Panc1 (cell line): ENCODE measurements around the gene OTOG. TPM values are rescaled to one million over a fixed set of nuclear protein-coding genes. Genes with fewer than 3 reads are reported as not detected.

Experiments used
- ATAC-seq: fragments of 200-7000 bp; cut with Tn5 transposase; 2 replicates; pipeline ENCODE4 v1.9.1; 2020; ENCODE audit warnings: mild to moderate bottlenecking, moderate library complexity
- BruUV-seq: library from RNA; stranded (reverse); fragments of 400-500 nt; replicated peaks from 2 replicates; lab custom pipeline; 2021; lab: Mats Ljungman, UMichigan
- CTCF ChIA-PET: fragments of 300-600 bp; sonication (Branson Sonifier 250); formaldehyde crosslinking; loops from one replicate; lab custom pipeline; 2022; ENCODE audit warnings: antibody characterized with exemption; lab: Charles Lee
- POLR2A ChIA-PET: fragments of 300-600 bp; sonication (Branson Sonifier 250); formaldehyde crosslinking; loops from one replicate; lab custom pipeline; 2022; ENCODE audit warnings: antibody characterized with exemption; lab: Charles Lee
- DNase-seq: peaks from one replicate; pipeline ENCODE4 v3.0.0-alpha.2; 2010; ENCODE audit warnings: low read depth, low spot score
- H3K27ac ChIP-seq: 2 replicates; pipeline ENCODE4 v1.5.1; 2011; ENCODE audit warnings: mild to moderate bottlenecking, low read length, inconsistent platforms
- H3K27me3 ChIP-seq: fragments of 200-500 bp; sonication (Bioruptor generic); 2 replicates; pipeline ENCODE4 v1.6.0; 2014; ENCODE audit warnings: low read length, inconsistent platforms; ENCODE audit not compliant: control insufficient read depth, insufficient read depth
- H3K36me3 ChIP-seq: fragments of 200-500 bp; sonication (Bioruptor generic); 2 replicates; pipeline ENCODE4 v1.5.1; 2014; ENCODE audit warnings: inconsistent platforms, mild to moderate bottlenecking, low read length, moderate library complexity; ENCODE audit not compliant: control insufficient read depth, insufficient read depth
- H3K4me1 ChIP-seq: 2 replicates; pipeline ENCODE4 v1.5.1; 2011; ENCODE audit warnings: inconsistent platforms, mild to moderate bottlenecking, low read length, moderate library complexity; ENCODE audit not compliant: control insufficient read depth, insufficient read depth
- H3K4me3 ChIP-seq, 2 experiments: 2 replicates each; pipeline ENCODE4 v1.5.1; 2011 to 2012; ENCODE audit warnings: low read depth in 2 of 2, low read length in 2 of 2, mild to moderate bottlenecking in 2 of 2, inconsistent platforms in 1 of 2, moderate library complexity in 1 of 2
- H3K9me3 ChIP-seq: fragments of 200-500 bp; sonication (Bioruptor generic); 2 replicates; pipeline ENCODE4 v1.5.1; 2014; ENCODE audit warnings: low read depth, mild to moderate bottlenecking, inconsistent platforms, low read length, moderate library complexity; ENCODE audit not compliant: control insufficient read depth, insufficient read depth
- CTCF ChIP-seq: fragments of 450-650 bp; IDR thresholded peaks from 2 replicates; pipeline ENCODE4 v1.5.1; 2017; ENCODE audit warnings: mild to moderate bottlenecking
- POLR2AphosphoS5 ChIP-seq: IDR thresholded peaks from 2 replicates; pipeline ENCODE4 v1.6.1; 2012; ENCODE audit warnings: mild to moderate bottlenecking, low read depth, low read length, moderate library complexity
- REST ChIP-seq, 2 experiments: IDR thresholded peaks; 2 replicates each; pipeline ENCODE4 v1.6.1; 2011 to 2012; ENCODE audit warnings: low read depth in 2 of 2, control low read depth in 1 of 2, low read length in 1 of 2, mild to moderate bottlenecking in 1 of 2, moderate library complexity in 1 of 2; ENCODE audit not compliant: insufficient read depth in 1 of 2
- SIN3A ChIP-seq: IDR thresholded peaks from 2 replicates; pipeline ENCODE4 v1.6.1; 2012; ENCODE audit warnings: low read depth, mild to moderate bottlenecking, low read length, moderate library complexity, borderline replicate concordance; ENCODE audit not compliant: insufficient read depth
- TCF7L2 ChIP-seq: IDR thresholded peaks from 2 replicates; pipeline ENCODE4 v1.6.1; 2011; ENCODE audit warnings: mild to moderate bottlenecking, low read depth, low read length, inconsistent platforms
- in situ Hi-C: cut with HindIII; loops from 2 replicates; pipeline ENCODE4 v1.10.0; 2016; ENCODE audit warnings: low sequenced_read_pairs, low pct_unique_long_range_greater_than_20kb
- intact Hi-C: fragments of 100-400 bp; cut with micrococcal nuclease; formaldehyde crosslinking; loops from one replicate; pipeline ENCODE4 v1.10.0; 2022; ENCODE audit not compliant: unreplicated experiment
- total RNA-seq: library from RNA; stranded (reverse); gene quantifications from one replicate; pipeline ENCODE4 v1.2.1, GENCODE V29; 2021; ENCODE audit not compliant: unreplicated experiment

Gene OTOG
- total RNA-seq, 1 experiment from 2014 or later: not detected

GRCh38 chr11:17609291-17610084 is 62.4 kb downstream of the OTOG start:
- CTCF ChIA-PET: no interaction called here
- Histone ChIP-seq H3K4me1 (no peaks in the 10 kb centered on the region), H3K27ac (no peak overlapping the region), H3K27me3 (no peaks in the 10 kb centered on the region), H3K9me3 (no peaks in the 10 kb centered on the region), H3K36me3 (no peaks in the 10 kb centered on the region), H3K4me3 (no peak overlapping the region)
- DNase-seq (no peak), ATAC-seq (no peak)
- TF ChIP-seq REST (IDR thresholded peaks at IDR 0.05; ENCODE audit: insufficient read depth in 1 of 2, low read depth in 2 of 2, low read length in 1 of 2) (no peak), CTCF (no peak), POLR2AphosphoS5 (no peak), TCF7L2 (no peak), SIN3A (no peak)
- intact Hi-C loops: no loop called here
- POLR2A ChIA-PET: interaction anchor here (0.7 kb wide), 1 partner anchor 575 kb away, joined by 3 read pairs; no protein-coding TSS in a partner anchor
- BruUV-seq: no TSS peak
- in situ Hi-C loops: no loop called here

DNA sequence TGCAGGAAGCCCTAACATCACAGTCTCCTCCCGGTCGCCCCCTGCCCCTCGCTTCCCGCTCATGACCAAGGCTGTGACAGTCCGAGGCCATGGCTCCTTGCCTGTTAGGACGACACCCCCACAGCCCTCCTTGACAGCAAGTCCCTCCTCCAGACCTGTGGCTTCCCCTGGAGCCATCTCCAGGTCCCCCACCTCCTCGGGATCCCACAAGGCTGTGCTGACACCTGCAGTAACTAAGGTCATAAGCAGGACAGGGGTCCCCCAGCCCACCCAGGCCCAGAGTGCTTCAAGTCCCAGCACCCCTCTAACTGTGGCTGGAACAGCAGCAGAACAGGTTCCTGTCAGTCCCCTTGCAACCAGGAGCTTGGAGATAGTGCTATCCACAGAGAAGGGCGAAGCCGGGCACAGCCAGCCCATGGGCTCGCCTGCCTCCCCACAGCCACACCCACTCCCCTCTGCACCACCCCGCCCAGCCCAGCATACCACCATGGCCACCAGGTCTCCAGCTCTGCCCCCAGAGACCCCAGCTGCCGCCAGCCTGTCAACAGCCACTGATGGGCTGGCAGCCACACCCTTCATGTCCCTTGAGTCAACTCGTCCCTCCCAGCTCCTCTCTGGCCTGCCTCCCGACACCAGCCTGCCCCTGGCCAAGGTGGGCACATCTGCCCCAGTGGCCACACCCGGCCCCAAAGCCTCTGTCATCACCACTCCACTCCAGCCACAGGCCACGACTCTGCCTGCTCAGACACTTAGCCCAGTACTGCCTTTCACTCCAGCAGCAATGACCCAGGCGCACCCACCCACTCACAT is 63.2 kb downstream of the OTOG start:
- intact Hi-C loops: no loop called here
- Histone ChIP-seq H3K27me3 (no peaks in the 10 kb centered on the region), H3K4me3 (no peak overlapping the region), H3K9me3 (no peaks in the 10 kb centered on the region), H3K36me3 (no peaks in the 10 kb centered on the region), H3K4me1 (no peaks in the 10 kb centered on the region), H3K27ac (no peak overlapping the region)
- POLR2A ChIA-PET: no interaction called here
- in situ Hi-C loops: no loop called here
- no TSS peak for BruUV-seq
- DNase-seq (no peak), ATAC-seq (no peak)
- CTCF ChIA-PET: no interaction called here
- TF ChIP-seq SIN3A: no peak
- TF ChIP-seq POLR2AphosphoS5: no peak
- TF ChIP-seq CTCF: no peak
- no peak for TF ChIP-seq REST (IDR thresholded peaks at IDR 0.05; ENCODE audit: insufficient read depth in 1 of 2, low read depth in 2 of 2, low read length in 1 of 2)
- no peak for TF ChIP-seq TCF7L2
